Activated CD4-positive, alpha-beta memory T cell treated with anti-CD3 and anti-CD28 coated beads, Interleukin-2, amount 10 ng/mL, durations not matched to agents 7 days and 5 days (primary cell): ENCODE data around the gene SLC16A4. TPM values are rescaled to one million over a fixed set of nuclear protein-coding genes. Genes with fewer than 3 reads are reported as not detected.
"Not testable (repeated sequence)": the region's sequence is repeated elsewhere in the genome, so short reads cannot be mapped to it uniquely, and the experiment has no call there.

Experiments
- CTCF ChIA-PET: fragments of 350-600 bp; sonication (Branson Sonifier 250); formaldehyde crosslinking; loops from one replicate; lab custom pipeline; 2021; ENCODE audit warnings: antibody characterized with exemption, inconsistent platforms; lab: Charles Lee
- POLR2A ChIA-PET: fragments of 350-600 bp; sonication (Branson Sonifier 250); formaldehyde crosslinking; loops from one replicate; lab custom pipeline; 2021; ENCODE audit warnings: antibody characterized with exemption; lab: Charles Lee
- DNase-seq: peaks from one replicate; pipeline ENCODE4 v3.0.0-alpha.2; 2020
- H3K27ac Mint-ChIP-seq: one replicate; pipeline ENCODE4 v1.8.0; 2021; ENCODE audit warnings: mild to moderate bottlenecking, mixed read lengths
- H3K27me3 Mint-ChIP-seq: one replicate; pipeline ENCODE4 v1.8.0; 2021; ENCODE audit warnings: mixed read lengths
- H3K36me3 Mint-ChIP-seq: one replicate; pipeline ENCODE4 v1.8.0; 2021; ENCODE audit warnings: low read depth, mixed read lengths
- H3K4me1 Mint-ChIP-seq: one replicate; pipeline ENCODE4 v1.8.0; 2021; ENCODE audit warnings: mixed read lengths
- H3K4me3 Mint-ChIP-seq: one replicate; pipeline ENCODE4 v1.8.0; 2021; ENCODE audit warnings: mild to moderate bottlenecking, mixed read lengths
- H3K9me3 Mint-ChIP-seq: one replicate; pipeline ENCODE4 v1.8.0; 2021; ENCODE audit warnings: mixed read lengths
- total RNA-seq, 2 experiments: library from RNA; stranded (reverse); gene quantifications; one replicate each; pipeline ENCODE4 v1.2.3, GENCODE V29; 2021

Gene SLC16A4
- under 1 TPM; 0.35 to 0.55 TPM for total RNA-seq

DNA sequence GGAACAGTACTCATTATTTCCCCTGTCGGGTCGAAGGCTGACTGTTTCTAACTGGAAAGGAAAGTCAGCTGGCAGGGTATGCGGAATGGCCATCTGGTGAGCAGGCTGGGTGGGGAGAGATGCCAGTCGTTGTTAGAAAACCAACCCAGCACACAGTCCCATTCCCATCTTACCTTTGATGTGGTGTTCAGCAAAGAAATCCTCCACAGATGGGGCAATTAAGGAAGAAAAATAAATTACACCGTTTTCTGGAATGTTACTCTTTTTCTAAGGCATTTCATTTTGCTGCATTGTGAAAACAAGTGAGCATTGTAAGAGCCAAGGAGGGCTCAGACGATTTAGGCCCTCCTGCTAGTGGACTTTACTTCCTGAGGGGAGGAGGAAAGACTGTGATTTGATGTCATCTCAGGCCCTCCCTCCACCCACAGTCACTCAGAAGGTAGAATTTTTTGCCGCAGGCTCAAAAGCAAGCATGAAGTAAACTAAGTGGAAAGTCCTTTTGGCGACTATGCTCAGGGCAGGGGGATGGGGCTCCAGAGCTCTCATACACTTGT, at the start of gene SLC16A4:
SLC16A4 (minus strand) TSS at position 335 of the 554 bp plus-strand sequence. CDS start 1,703 bp downstream, outside the sequence.
- Mint-ChIP-seq H3K36me3 (peaks cover 32% of the 10 kb centered on the region), H3K27ac (no peak within 1 kb of the TSS), H3K4me1 (peaks cover 5% of the 10 kb centered on the region), H3K27me3 (no peaks in the 10 kb centered on the region), H3K4me3 (no peak within 1 kb of the TSS), H3K9me3 (peaks cover 2% of the 10 kb centered on the region)
- DNase-seq: no peak
- ChIA-PET POLR2A (interaction anchor here (1.2 kb wide), 1 partner anchor 52 kb away, joined by 5 read pairs; the partner anchor contains the start of gene RBM15), CTCF (interaction anchor here (1.5 kb wide), 1 partner anchor 194 kb away, joined by 4 read pairs; no protein-coding TSS in a partner anchor)

DNA sequence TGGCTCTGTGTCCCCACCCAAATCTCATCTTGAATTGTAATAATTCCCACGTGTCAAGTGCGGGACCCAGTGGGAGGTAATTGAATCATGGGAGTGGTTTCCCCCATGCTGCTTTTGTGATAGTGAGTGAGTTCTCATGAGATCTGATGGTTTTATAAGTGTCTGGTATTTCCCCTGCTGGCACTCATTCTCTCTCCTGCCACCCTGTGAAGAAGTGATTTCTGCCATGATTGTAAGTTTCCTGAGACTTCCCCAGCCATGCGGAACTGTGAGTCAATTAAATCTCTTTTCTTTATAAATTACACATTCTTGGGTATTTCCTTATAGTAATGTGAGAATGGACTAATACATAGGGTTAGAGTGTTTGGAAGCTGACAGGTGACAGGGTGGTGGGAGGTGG, 49.0 kb upstream of the SLC16A4 start:
- CTCF ChIA-PET: interaction anchor here (2.2 kb wide), 1 partner anchor 20 kb away, joined by 7 read pairs; no protein-coding TSS in a partner anchor
- H3K9me3 Mint-ChIP-seq, H3K36me3 Mint-ChIP-seq, H3K27ac Mint-ChIP-seq, H3K4me1 Mint-ChIP-seq, H3K27me3 Mint-ChIP-seq, POLR2A ChIA-PET, H3K4me3 Mint-ChIP-seq, DNase-seq: not testable (repeated sequence)

DNA sequence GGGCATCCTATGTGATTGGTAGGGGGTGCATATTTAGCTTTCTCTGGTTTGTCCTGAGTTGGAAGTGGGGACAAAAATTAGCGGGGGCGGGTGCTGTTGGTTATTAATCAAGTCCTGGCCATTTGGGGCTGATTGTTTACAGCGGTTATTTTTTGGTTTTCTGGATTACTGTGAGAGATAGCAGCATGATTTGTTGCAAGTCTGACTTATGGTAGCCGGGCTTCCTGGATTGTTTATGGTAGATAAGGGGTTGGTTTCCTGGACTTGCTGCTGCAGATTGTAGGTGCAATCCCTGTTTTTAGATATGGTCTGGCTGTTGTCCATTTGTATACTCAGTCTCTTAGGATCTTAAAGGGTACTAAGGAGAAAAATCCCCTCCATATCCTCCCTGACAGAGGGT, 48.1 kb upstream of the SLC16A4 start:
- POLR2A ChIA-PET: no interaction called here
- Mint-ChIP-seq H3K4me3 (no peak overlapping the region), H3K36me3 (no peaks in the 10 kb centered on the region), H3K9me3 (no peaks in the 10 kb centered on the region), H3K27ac (no peak overlapping the region), H3K27me3 (peaks cover 6% of the 10 kb centered on the region), H3K4me1 (no peaks in the 10 kb centered on the region)
- DNase-seq: no peak
- CTCF ChIA-PET: interaction anchor here (0.7 to 2.2 kb wide), 2 partner anchors 21 to 27 kb away, joined by 3 to 7 read pairs; no protein-coding TSS in a partner anchor

DNA sequence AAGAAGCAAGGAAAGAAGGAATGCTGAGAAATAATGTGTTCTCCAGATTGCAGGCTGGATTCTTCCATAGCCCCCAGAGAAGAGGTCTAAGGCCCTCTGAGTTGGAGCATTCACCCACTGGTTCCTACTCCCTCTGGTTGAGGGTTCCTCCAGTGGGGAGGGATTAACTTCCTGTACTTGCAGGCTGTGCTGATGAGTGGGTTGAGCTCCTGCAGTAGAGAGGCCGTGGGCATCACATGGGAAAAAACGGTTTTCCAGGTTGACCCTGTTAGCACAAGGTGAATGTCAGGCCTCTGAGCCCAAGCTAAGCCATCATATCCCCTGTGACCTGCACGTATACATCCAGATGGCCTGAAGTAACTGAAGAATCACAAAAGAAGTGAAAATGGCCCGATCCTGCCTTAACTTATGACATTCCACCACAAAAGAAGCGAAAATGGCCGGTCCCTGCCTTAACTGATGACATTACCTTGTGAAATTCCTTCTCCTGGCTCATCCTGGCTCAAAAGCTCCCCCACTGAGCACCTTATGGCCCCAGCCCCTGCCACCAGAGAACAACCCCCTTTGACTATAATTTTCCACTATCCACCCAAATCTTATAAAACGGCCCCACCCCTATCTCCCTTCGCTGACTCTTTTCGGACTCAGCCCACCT, 46.9 kb upstream of the SLC16A4 start:
- H3K4me3 Mint-ChIP-seq, H3K27ac Mint-ChIP-seq, POLR2A ChIA-PET, DNase-seq, H3K4me1 Mint-ChIP-seq, H3K36me3 Mint-ChIP-seq, H3K9me3 Mint-ChIP-seq, H3K27me3 Mint-ChIP-seq: not testable (repeated sequence)
- CTCF ChIA-PET: interaction anchor here (1.0 to 2.2 kb wide), 3 partner anchors 22 to 25 kb away, joined by 3 to 8 read pairs (median 7); no protein-coding TSS in a partner anchor

DNA sequence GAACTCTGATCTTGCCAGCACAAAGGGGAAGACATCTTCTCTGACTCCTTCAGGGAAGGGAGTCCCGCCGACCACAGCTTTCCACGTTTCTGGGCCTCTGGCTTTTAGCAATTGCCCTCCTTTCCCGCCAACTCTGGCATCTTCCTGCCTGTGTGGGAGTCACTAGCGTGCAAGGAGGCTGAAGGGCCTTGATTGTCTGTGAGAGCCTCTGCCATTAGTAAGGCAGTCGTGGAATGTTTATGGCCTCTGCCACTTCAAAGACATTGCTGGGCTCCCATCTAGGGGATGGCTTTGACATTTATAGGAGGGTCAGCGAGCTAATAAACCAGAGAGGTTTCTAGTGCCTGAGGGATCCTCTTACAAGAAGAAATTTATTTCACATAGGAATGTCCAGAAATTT, 45.8 kb upstream of the SLC16A4 start:
- no peaks in the 10 kb centered on the region for H3K4me1 Mint-ChIP-seq
- peaks cover 12% of the 10 kb centered on the region for H3K27me3 Mint-ChIP-seq
- no peaks in the 10 kb centered on the region for H3K9me3 Mint-ChIP-seq
- ChIA-PET POLR2A (no interaction called here), CTCF (interaction anchor here (0.6 to 1.6 kb wide), 2 partner anchors 10 to 23 kb away, joined by 3 to 8 read pairs; no protein-coding TSS in a partner anchor)
- H3K4me3 Mint-ChIP-seq: no peak overlapping the region
- H3K27ac Mint-ChIP-seq: no peak overlapping the region
- no peaks in the 10 kb centered on the region for H3K36me3 Mint-ChIP-seq
- DNase-seq: no peak

DNA sequence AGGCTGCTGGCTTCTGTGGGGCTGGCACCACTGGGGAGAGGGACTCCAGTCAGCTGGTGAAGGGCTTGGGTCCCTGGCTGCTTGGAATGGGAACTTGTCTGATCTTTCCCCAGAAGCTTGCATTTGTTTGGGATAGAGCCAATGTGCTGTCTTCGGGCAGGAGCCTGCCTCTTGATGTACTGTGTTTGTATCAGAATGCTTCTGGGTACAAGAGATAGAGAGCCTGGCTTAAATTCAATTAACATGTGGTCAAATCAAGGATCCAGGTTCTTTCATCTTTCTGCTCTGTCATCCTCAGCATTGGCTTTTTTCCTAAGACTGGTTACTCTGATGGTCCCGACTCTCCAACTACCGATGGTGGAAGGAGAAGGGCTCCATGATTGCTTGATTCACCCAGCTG, 44.1 kb upstream of the SLC16A4 start:
- H3K9me3 Mint-ChIP-seq: no peaks in the 10 kb centered on the region
- ChIA-PET CTCF (interaction anchor here (1.6 kb wide), 1 partner anchor 61 kb away, joined by 3 read pairs; no protein-coding TSS in a partner anchor), POLR2A (interaction anchor here (1.6 kb wide), 1 partner anchor 12 kb away, joined by 3 read pairs; no protein-coding TSS in a partner anchor)
- H3K4me1 Mint-ChIP-seq: no peaks in the 10 kb centered on the region
- H3K4me3 Mint-ChIP-seq: no peak overlapping the region
- H3K27me3 Mint-ChIP-seq: peaks cover 24% of the 10 kb centered on the region
- H3K27ac Mint-ChIP-seq: no peak overlapping the region
- DNase-seq: no peak
- no peaks in the 10 kb centered on the region for H3K36me3 Mint-ChIP-seq

DNA sequence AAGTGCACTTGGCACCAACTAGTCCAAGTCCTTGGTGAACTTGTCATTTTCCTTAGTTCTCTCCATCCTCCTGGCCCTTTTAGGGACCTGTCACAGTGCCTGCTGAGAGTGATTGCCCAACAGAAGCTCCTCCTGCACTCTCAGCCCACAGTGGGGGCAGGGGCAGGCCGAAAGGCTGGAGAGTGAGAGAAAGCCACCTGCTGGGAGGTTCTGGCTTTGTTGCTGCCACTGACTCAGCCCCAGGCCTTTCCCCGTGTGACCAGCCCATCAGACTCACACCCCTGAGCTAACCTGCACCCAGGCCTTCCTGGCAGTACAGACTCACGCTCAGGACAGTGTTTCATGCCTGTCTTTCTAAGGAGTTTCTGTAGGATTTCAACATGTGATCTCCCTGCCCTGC, 43.0 kb upstream of the SLC16A4 start:
- no peak for DNase-seq
- no peaks in the 10 kb centered on the region for H3K36me3 Mint-ChIP-seq
- no peak overlapping the region for H3K27ac Mint-ChIP-seq
- no peak overlapping the region for H3K4me3 Mint-ChIP-seq
- H3K9me3 Mint-ChIP-seq: no peaks in the 10 kb centered on the region
- peaks cover 20% of the 10 kb centered on the region for H3K27me3 Mint-ChIP-seq
- ChIA-PET CTCF (interaction anchor here (0.9 to 1.6 kb wide), 4 partner anchors 22 to 116 kb away, joined by 3 to 8 read pairs (median 3); no protein-coding TSS in a partner anchor), POLR2A (interaction anchor here (1.6 kb wide), 1 partner anchor 11 kb away, joined by 3 read pairs; no protein-coding TSS in a partner anchor)
- no peaks in the 10 kb centered on the region for H3K4me1 Mint-ChIP-seq

DNA sequence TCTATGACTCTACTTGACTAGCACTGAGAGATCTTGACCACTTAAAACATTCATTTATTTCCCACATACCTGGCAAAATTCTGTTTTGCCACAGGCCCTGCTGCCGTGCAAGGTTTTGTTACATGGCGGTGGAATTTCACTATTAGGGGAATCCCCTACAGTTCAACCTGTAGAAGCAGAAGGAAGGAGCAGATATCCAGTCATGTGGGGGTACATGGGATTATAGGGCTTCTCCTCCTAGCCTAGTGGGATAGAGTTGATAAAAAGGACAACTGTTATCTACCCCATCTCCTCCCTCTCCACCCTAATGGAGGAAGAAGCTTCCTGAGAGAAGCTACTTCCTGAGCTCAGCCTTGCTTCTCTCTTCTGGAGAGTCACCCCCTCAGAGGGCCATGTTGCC, 42.4 kb upstream of the SLC16A4 start:
- no peak for DNase-seq
- POLR2A ChIA-PET: interaction anchor here (1.6 kb wide), 1 partner anchor 10 kb away, joined by 3 read pairs; no protein-coding TSS in a partner anchor
- Mint-ChIP-seq H3K27ac (no peak overlapping the region), H3K36me3 (no peaks in the 10 kb centered on the region), H3K27me3 (peaks cover 20% of the 10 kb centered on the region), H3K9me3 (no peaks in the 10 kb centered on the region), H3K4me1 (no peaks in the 10 kb centered on the region), H3K4me3 (no peak overlapping the region)
- CTCF ChIA-PET: interaction anchor here (0.9 to 1.6 kb wide), 4 partner anchors 21 to 115 kb away, joined by 3 to 8 read pairs (median 3); no protein-coding TSS in a partner anchor

DNA sequence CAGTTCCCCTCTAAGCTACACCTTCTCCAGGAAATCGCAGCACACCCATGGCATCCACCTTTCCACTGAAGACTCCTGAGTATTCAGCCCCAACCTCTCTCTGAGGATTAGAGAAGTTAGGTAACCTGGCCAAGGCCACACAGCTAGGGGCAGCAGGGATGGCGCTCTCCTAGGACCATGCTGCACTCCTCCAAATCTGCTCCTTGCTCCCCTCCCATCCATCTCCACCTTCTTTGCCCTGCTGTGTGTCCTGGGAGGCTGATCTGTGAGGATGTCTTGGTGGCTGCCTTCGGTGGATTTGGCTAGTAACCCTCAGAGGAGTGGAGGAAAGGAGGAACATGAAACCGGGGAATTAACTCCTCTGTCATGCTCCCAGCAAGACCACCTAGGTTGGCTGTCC, 40.1 kb upstream of the SLC16A4 start:
- POLR2A ChIA-PET: interaction anchor here (1.0 kb wide), 1 partner anchor 10 kb away, joined by 3 read pairs; no protein-coding TSS in a partner anchor
- CTCF ChIA-PET: interaction anchor here (1.0 to 2.3 kb wide), 2 partner anchors 29 to 234 kb away, joined by 4 to 6 read pairs; no protein-coding TSS in a partner anchor
- peaks cover 20% of the 10 kb centered on the region for H3K27me3 Mint-ChIP-seq

DNA sequence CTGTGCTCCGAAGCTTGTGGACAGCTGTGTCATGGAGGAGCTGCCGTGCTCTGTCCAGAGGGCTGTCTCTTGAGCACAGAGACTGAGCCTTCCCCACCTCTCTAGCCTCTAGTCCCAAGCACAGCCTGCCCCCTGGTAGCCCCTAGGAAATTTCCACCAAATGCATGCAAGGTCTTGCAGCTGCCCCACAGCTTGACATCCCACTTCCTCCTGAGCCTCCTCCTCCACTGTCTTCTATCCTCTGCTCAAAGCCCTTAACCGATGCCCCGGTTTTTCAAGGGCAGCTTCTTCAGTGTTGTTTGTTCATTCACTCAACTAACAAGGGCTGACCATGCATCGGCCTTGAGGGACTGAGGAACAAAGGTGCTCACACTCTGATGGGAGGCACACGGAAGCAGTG, 39.5 kb upstream of the SLC16A4 start:
- CTCF ChIA-PET: interaction anchor here (0.7 to 2.3 kb wide), 4 partner anchors 17 to 233 kb away, joined by 3 to 6 read pairs (median 4); no protein-coding TSS in a partner anchor
- DNase-seq: no peak
- H3K4me3 Mint-ChIP-seq: no peak overlapping the region
- peaks cover 22% of the 10 kb centered on the region for H3K27me3 Mint-ChIP-seq
- H3K27ac Mint-ChIP-seq: no peak overlapping the region
- H3K4me1 Mint-ChIP-seq: peaks cover 5% of the 10 kb centered on the region
- H3K9me3 Mint-ChIP-seq: no peaks in the 10 kb centered on the region
- POLR2A ChIA-PET: interaction anchor here (1.0 to 1.1 kb wide), 2 partner anchors 9 to 13 kb away, joined by 3 read pairs; no protein-coding TSS in a partner anchor
- no peaks in the 10 kb centered on the region for H3K36me3 Mint-ChIP-seq

More for the DNA sequence above, 40.1 kb upstream of the SLC16A4 start:
- no peak for DNase-seq
- Mint-ChIP-seq H3K4me1 (peaks cover 4% of the 10 kb centered on the region), H3K9me3 (no peaks in the 10 kb centered on the region), H3K36me3 (no peaks in the 10 kb centered on the region), H3K4me3 (no peak overlapping the region), H3K27ac (no peak overlapping the region)

DNA sequence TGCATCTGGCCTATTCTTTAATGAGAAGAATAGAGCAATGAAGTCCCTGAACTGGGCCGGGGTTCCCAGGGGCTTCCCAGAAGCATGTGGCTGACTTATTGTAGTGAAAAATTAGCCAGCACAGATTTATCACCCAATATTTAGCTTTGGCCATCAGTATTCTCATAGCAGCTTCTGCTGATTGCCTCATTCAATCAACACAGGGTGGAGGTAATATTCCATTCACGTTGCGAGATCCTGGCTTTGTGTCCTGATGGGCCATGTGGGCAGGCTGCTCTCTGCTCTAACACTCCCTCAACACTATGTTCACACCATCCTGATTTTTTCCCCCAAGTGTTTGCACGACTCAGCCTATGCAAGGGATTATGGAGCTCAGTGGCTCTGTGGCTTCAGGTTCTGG, 38.1 kb upstream of the SLC16A4 start:
- ChIA-PET POLR2A (interaction anchor here (0.8 kb wide), 1 partner anchor 49 kb away, joined by 3 read pairs; no protein-coding TSS in a partner anchor), CTCF (interaction anchor here (1.0 to 2.3 kb wide), 2 partner anchors 20 to 31 kb away, joined by 5 to 6 read pairs; no protein-coding TSS in a partner anchor)
- H3K27ac Mint-ChIP-seq: no peak overlapping the region
- DNase-seq: no peak
- no peak overlapping the region for H3K4me3 Mint-ChIP-seq
- no peaks in the 10 kb centered on the region for H3K9me3 Mint-ChIP-seq
- H3K27me3 Mint-ChIP-seq: peaks cover 25% of the 10 kb centered on the region
- H3K36me3 Mint-ChIP-seq: no peaks in the 10 kb centered on the region
- peaks cover 6% of the 10 kb centered on the region for H3K4me1 Mint-ChIP-seq

DNA sequence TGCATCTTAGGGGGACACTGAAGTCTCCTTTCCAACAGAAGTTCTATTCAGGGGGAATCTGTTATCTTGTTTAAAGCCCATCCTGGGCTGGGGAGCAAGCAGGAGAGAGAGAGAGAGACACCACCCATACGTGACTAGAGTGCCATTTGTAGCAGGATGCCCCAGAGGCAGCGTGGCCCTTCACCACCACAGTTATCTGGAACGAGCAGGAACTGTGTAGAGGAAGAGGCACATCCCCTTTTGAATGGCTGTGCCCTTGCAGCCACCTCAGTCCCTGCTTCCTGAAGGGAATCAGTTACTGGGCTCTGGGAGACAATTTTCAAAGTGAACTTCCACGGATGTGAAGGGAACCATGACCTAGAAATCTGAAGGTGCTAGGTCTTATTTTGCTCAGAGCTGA, 36.0 kb upstream of the SLC16A4 start:
- H3K36me3 Mint-ChIP-seq: no peaks in the 10 kb centered on the region
- peaks cover 27% of the 10 kb centered on the region for H3K27me3 Mint-ChIP-seq
- ChIA-PET CTCF (no interaction called here), POLR2A (no interaction called here)
- no peak overlapping the region for H3K27ac Mint-ChIP-seq
- no peak overlapping the region for H3K4me3 Mint-ChIP-seq
- no peak for DNase-seq
- no peaks in the 10 kb centered on the region for H3K9me3 Mint-ChIP-seq
- peaks cover 16% of the 10 kb centered on the region for H3K4me1 Mint-ChIP-seq
